ENCODE data around the gene HDAC4.

Gene HDAC4

DNA sequence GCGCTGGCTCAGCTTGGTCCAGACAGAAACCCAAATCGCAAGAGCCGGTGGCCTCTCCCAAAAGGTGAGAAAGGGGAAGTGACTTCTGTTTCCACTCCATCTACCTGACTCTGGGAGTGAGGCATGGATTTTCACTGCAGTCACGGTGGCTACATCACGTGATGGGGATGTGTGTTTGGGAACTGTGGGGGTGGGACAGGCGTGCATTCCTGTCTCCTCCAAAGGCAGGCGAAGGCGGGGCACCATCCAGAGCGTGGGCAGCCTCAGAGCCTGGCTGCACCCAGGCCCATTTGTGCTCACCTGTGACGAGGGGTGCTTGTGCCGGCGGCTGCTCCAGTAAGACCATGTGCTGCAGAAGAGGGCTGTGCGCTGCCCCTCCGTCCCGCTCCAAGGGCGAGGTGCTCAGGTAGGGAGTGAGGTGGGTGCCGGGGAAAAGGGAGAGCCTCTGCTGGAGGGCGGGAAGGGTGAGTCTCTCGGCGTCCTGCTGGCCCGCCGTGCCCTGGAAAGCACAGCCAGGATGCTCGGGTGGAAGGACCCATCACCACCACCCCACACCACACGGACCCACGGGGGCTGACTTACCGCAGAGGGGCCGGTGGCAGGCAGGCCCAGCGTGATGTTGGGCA, 266.8 kb downstream of the HDAC4 start:
- Histone ChIP-seq H3K9me3 (ENCODE audit: control insufficient read depth in 5 of 5, low read length in 5 of 5) (no peaks in the 10 kb centered on the region), H3K4me3 (ENCODE audit: low read depth in 1 of 5, low read length in 5 of 5) (no peak overlapping the region), H3K27ac (ENCODE audit: low read depth, low read length) (no peak overlapping the region), H3K36me3 (ENCODE audit: control insufficient read depth in 5 of 5, insufficient read depth in 5 of 5, low read length in 5 of 5) (peaks cover 7 to 85% (median 73%) of the 10 kb centered on the region in 5 donors), H3K9ac (ENCODE audit: low read length in 5 of 5) (no peak overlapping the region), H3K27me3 (ENCODE audit: control insufficient read depth in 5 of 5, insufficient read depth in 4 of 5, low read length in 5 of 5) (no peaks in the 10 kb centered on the region), H3K4me1 (ENCODE audit: control insufficient read depth in 5 of 5, insufficient read depth in 5 of 5, low read length in 5 of 5) (peaks cover 0 to 16% (median 7%) of the 10 kb centered on the region in 5 donors)

DNA sequence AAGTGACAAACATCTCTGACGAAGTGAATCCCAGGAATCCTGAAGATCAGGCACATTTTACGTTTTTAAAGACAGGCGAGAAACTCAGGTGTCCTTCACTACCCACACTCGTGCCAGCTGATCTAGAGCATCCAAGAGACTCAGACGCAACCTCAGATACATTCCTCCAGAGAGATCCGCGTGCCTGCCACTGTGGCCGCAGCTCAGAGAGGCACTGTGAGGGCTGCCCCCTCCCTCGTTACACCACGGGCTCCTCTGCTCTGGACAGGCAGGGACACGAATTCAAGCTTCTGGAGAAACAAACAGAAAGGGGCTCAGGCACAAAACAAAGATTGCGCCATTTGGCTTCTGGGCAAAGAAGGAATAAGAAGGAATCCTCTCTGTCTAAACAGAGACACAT, 268.0 kb downstream of the HDAC4 start:
- H3K9ac ChIP-seq (ENCODE audit: low read length in 5 of 5) = no peak overlapping the region
- H3K27ac ChIP-seq (ENCODE audit: low read depth, low read length) = no peak overlapping the region
- H3K9me3 ChIP-seq (ENCODE audit: control insufficient read depth in 5 of 5, low read length in 5 of 5) = no peaks in the 10 kb centered on the region
- H3K27me3 ChIP-seq (ENCODE audit: control insufficient read depth in 5 of 5, insufficient read depth in 4 of 5, low read length in 5 of 5) = no peaks in the 10 kb centered on the region
- no peak overlapping the region for H3K4me3 ChIP-seq (ENCODE audit: low read depth in 1 of 5, low read length in 5 of 5)
- H3K36me3 ChIP-seq (ENCODE audit: control insufficient read depth in 5 of 5, insufficient read depth in 5 of 5, low read length in 5 of 5) = peaks cover 7 to 85% (median 70%) of the 10 kb centered on the region in 5 donors
- H3K4me1 ChIP-seq (ENCODE audit: control insufficient read depth in 5 of 5, insufficient read depth in 5 of 5, low read length in 5 of 5) = peaks cover 0 to 16% (median 7%) of the 10 kb centered on the region in 5 donors

DNA sequence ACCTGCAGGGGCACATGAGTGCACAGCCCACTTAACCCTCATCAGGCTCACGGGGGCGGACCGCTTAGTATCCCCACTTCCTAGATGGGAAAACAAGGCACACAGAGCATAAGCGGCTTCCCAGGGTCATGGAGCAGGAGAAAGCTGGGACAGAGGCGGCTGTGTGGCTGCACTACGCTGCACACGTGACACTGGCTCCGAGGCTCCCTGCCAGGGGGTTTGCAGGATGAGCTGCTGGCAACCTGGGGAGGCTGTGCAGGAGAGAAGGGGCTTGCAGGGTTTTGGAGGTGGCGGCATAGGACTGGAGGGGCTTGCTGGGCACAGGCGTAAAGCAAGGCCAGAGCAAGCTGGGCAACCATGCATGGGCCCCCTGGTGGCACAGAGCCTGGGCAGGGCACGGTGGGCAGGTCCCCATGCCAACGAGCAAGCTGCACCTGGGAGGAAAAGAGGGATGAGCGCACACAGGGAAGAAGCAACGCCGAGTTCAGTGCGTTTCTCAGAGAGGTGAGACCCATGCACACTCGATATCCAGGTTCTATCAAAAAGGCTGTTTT, 268.6 kb downstream of the HDAC4 start:
- no peak overlapping the region for H3K4me3 ChIP-seq (ENCODE audit: low read depth in 1 of 5, low read length in 5 of 5)
- no peak overlapping the region for H3K27ac ChIP-seq (ENCODE audit: low read depth, low read length)
- H3K36me3 ChIP-seq (ENCODE audit: control insufficient read depth in 5 of 5, insufficient read depth in 5 of 5, low read length in 5 of 5) = peaks cover 7 to 87% (median 68%) of the 10 kb centered on the region in 5 donors
- no peaks in the 10 kb centered on the region for H3K27me3 ChIP-seq (ENCODE audit: control insufficient read depth in 5 of 5, insufficient read depth in 4 of 5, low read length in 5 of 5)
- peaks cover 0 to 16% (median 7%) of the 10 kb centered on the region in 5 donors for H3K4me1 ChIP-seq (ENCODE audit: control insufficient read depth in 5 of 5, insufficient read depth in 5 of 5, low read length in 5 of 5)
- H3K9ac ChIP-seq (ENCODE audit: low read length in 5 of 5) = no peak overlapping the region
- no peaks in the 10 kb centered on the region for H3K9me3 ChIP-seq (ENCODE audit: control insufficient read depth in 5 of 5, low read length in 5 of 5)

DNA sequence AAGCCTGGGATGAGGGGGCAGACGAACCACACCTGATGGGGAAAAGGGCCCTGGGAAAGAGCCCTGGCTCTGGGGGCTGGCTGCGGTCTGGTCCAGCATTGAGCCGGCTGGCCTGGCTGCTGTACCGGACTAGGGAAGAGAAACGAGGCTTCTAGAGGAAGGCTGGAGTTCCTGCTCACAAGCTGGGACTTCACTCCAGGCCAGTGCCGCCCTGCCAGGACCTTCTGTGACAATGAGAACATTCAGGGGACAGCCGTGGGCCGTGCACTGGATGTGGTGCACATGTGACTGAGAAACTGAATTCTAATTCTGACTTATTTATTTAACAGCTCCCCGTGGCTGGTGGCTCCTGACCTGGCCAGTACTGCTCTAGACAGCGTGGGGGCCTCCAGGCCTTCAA, 269.3 kb downstream of the HDAC4 start:
- Histone ChIP-seq H3K27me3 (ENCODE audit: control insufficient read depth in 5 of 5, insufficient read depth in 4 of 5, low read length in 5 of 5) (no peaks in the 10 kb centered on the region), H3K27ac (ENCODE audit: low read depth, low read length) (no peak overlapping the region), H3K9me3 (ENCODE audit: control insufficient read depth in 5 of 5, low read length in 5 of 5) (no peaks in the 10 kb centered on the region), H3K4me1 (ENCODE audit: control insufficient read depth in 5 of 5, insufficient read depth in 5 of 5, low read length in 5 of 5) (peaks cover 0 to 13% (median 7%) of the 10 kb centered on the region in 5 donors), H3K9ac (ENCODE audit: low read length in 5 of 5) (no peak overlapping the region), H3K36me3 (ENCODE audit: control insufficient read depth in 5 of 5, insufficient read depth in 5 of 5, low read length in 5 of 5) (peaks cover 7 to 90% (median 71%) of the 10 kb centered on the region in 5 donors), H3K4me3 (ENCODE audit: low read depth in 1 of 5, low read length in 5 of 5) (no peak overlapping the region)

DNA sequence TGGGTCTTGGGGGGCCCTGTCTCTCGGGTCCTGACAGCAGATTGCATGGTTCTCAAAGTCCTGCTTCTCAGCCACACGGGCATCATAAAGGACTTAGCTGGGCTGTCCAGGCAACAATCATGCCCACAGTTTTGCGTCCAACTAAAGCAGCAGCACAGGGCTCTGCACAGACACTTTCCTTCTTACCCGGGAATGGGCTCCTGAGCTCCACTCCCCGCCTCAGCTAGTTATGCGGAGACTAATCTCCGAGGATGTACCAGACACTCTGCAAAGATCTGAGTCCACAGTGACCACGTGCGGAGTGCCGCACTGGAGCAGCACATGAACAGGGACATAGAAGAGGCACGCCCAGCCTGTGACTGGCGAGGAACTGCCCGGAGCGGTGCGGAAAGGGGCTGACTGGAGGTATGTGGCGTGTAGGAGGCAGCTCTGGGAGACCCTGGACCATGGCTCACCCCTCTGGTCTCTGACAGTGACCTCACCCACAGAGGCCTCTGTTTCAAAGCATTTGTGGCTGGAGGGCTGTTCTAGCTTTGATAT, 270.0 kb downstream of the HDAC4 start:
- no peak overlapping the region for H3K4me3 ChIP-seq (ENCODE audit: low read depth in 1 of 5, low read length in 5 of 5)
- peaks cover 0 to 9% (median 7%) of the 10 kb centered on the region in 5 donors for H3K4me1 ChIP-seq (ENCODE audit: control insufficient read depth in 5 of 5, insufficient read depth in 5 of 5, low read length in 5 of 5)
- H3K9ac ChIP-seq (ENCODE audit: low read length in 5 of 5) = no peak overlapping the region
- H3K9me3 ChIP-seq (ENCODE audit: control insufficient read depth in 5 of 5, low read length in 5 of 5) = no peaks in the 10 kb centered on the region
- H3K36me3 ChIP-seq (ENCODE audit: control insufficient read depth in 5 of 5, insufficient read depth in 5 of 5, low read length in 5 of 5) = peaks cover 2 to 91% (median 74%) of the 10 kb centered on the region in 5 donors
- H3K27me3 ChIP-seq (ENCODE audit: control insufficient read depth in 5 of 5, insufficient read depth in 4 of 5, low read length in 5 of 5) = no peaks in the 10 kb centered on the region
- no peak overlapping the region for H3K27ac ChIP-seq (ENCODE audit: low read depth, low read length)

DNA sequence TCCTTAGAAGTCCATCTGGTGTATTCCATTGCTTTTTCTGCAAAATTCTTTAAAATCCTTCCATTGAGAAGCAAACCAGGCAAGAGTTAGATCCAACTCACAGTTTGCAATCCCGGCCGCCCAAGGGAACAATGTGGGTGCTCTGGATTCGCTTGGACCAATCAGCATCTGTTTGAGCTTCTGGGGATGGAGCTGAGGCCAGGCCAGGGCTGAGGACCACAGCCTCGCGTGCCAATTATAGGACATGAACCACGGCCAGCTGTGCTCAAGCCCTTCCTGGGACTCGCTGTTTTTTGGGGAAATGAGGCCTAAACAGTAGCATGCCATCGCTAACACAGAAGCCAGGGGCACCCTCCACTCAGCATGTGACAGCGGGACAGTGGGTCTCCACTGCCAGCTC, 270.8 kb downstream of the HDAC4 start:
- no peaks in the 10 kb centered on the region for H3K27me3 ChIP-seq (ENCODE audit: control insufficient read depth in 5 of 5, insufficient read depth in 4 of 5, low read length in 5 of 5)
- peaks cover 0 to 92% (median 79%) of the 10 kb centered on the region in 5 donors for H3K36me3 ChIP-seq (ENCODE audit: control insufficient read depth in 5 of 5, insufficient read depth in 5 of 5, low read length in 5 of 5)
- H3K9me3 ChIP-seq (ENCODE audit: control insufficient read depth in 5 of 5, low read length in 5 of 5) = no peaks in the 10 kb centered on the region
- H3K9ac ChIP-seq (ENCODE audit: low read length in 5 of 5) = no peak overlapping the region
- H3K4me3 ChIP-seq (ENCODE audit: low read depth in 1 of 5, low read length in 5 of 5) = no peak overlapping the region
- H3K27ac ChIP-seq (ENCODE audit: low read depth, low read length) = no peak overlapping the region
- H3K4me1 ChIP-seq (ENCODE audit: control insufficient read depth in 5 of 5, insufficient read depth in 5 of 5, low read length in 5 of 5) = peaks cover 0 to under 1% (median 0%) of the 10 kb centered on the region in 5 donors

DNA sequence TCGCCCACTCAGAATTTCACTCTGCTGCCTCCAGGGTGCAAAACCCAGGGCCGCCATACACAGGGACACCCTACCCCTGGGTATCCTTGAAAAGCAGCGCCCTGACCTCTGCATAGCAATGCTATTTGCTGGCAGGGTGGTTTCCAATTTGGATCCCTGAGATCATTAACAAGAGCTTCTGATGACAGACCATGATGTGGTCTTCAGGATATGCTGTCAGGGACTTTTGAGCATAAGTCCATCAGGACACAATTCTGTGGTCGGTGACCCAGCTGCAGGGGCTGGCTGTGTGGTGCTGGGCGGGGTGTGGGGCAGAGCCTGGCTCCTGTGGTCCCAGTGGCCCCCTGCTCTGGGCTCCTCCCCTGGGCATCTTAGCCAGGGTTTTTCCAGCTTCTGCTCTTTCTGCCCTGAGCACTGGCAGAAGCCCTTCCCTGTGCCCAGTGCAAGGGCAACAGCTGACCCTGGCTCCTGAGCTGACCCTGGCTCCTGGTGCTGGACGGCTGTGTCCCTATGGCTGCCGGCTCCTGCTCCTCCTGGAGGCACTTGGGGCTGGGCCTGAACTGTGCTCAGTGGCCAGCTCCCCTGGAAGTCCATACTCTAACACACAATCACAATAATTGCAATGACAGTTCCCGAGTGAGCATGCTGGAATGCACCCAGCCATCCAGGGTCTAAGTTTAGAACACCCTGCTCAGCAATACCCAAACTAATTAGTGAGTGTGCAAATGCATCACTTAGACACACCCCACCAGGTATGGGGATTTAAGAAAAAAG, 271.5 kb downstream of the HDAC4 start:
- no peak overlapping the region for H3K4me3 ChIP-seq (ENCODE audit: low read depth in 1 of 5, low read length in 5 of 5)
- H3K9ac ChIP-seq (ENCODE audit: low read length in 5 of 5) = no peak overlapping the region
- no peaks in the 10 kb centered on the region for H3K4me1 ChIP-seq (ENCODE audit: control insufficient read depth in 5 of 5, insufficient read depth in 5 of 5, low read length in 5 of 5)
- H3K9me3 ChIP-seq (ENCODE audit: control insufficient read depth in 5 of 5, low read length in 5 of 5) = no peaks in the 10 kb centered on the region
- no peak overlapping the region for H3K27ac ChIP-seq (ENCODE audit: low read depth, low read length)
- no peaks in the 10 kb centered on the region for H3K27me3 ChIP-seq (ENCODE audit: control insufficient read depth in 5 of 5, insufficient read depth in 4 of 5, low read length in 5 of 5)
- H3K36me3 ChIP-seq (ENCODE audit: control insufficient read depth in 5 of 5, insufficient read depth in 5 of 5, low read length in 5 of 5) = peaks cover 0 to 95% (median 82%) of the 10 kb centered on the region in 5 donors

DNA sequence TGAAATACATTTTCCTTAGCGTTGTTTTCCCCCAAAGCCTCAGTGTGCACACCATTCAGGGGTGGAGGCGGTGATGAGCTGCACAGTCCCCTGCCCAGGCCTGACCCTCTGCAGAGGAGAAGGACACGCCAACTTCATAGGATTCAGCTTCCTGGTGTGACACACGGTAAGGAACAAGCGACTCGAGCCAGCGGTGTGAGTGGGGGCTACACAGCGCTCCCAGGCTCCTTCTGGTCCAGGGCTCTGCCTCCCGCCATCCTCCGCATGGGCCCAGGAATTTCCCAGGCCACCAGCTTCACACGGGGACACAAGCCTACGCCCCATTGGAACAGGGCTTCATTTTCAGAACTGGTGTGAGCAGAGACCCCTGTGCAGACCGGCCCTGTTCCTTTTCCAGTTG, 272.1 kb downstream of the HDAC4 start:
- no peak overlapping the region for H3K4me3 ChIP-seq (ENCODE audit: low read depth in 1 of 5, low read length in 5 of 5)
- H3K4me1 ChIP-seq (ENCODE audit: control insufficient read depth in 5 of 5, insufficient read depth in 5 of 5, low read length in 5 of 5) = no peaks in the 10 kb centered on the region
- no peak overlapping the region for H3K27ac ChIP-seq (ENCODE audit: low read depth, low read length)
- no peak overlapping the region for H3K9ac ChIP-seq (ENCODE audit: low read length in 5 of 5)
- H3K36me3 ChIP-seq (ENCODE audit: control insufficient read depth in 5 of 5, insufficient read depth in 5 of 5, low read length in 5 of 5) = peaks cover 0 to 95% (median 80%) of the 10 kb centered on the region in 5 donors
- no peaks in the 10 kb centered on the region for H3K27me3 ChIP-seq (ENCODE audit: control insufficient read depth in 5 of 5, insufficient read depth in 4 of 5, low read length in 5 of 5)
- H3K9me3 ChIP-seq (ENCODE audit: control insufficient read depth in 5 of 5, low read length in 5 of 5) = no peaks in the 10 kb centered on the region

DNA sequence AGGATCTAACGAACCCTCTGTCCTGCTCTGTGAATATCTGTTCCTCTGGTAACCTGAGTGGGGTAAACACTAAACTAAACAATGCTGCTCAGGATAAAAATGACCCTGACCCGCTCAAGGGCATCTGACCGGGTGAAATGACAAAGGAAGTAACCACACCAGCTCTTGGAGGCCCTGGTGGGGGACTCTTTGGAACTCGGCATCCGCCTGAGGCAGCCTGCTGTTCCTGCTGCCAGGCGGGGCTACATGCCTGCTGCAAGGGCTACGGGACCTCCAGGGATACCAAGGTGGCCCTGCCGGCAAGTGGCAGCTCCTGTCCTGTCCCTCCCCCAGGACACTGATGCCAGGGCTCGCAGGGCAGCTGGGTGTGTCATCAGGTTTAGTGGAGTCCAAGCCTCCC, 273.3 kb downstream of the HDAC4 start:
- peaks cover 0 to 5% (median 0%) of the 10 kb centered on the region in 5 donors for H3K4me1 ChIP-seq (ENCODE audit: control insufficient read depth in 5 of 5, insufficient read depth in 5 of 5, low read length in 5 of 5)
- H3K27ac ChIP-seq (ENCODE audit: low read depth, low read length) = no peak overlapping the region
- H3K9me3 ChIP-seq (ENCODE audit: control insufficient read depth in 5 of 5, low read length in 5 of 5) = no peaks in the 10 kb centered on the region
- no peaks in the 10 kb centered on the region for H3K27me3 ChIP-seq (ENCODE audit: control insufficient read depth in 5 of 5, insufficient read depth in 4 of 5, low read length in 5 of 5)
- H3K4me3 ChIP-seq (ENCODE audit: low read depth in 1 of 5, low read length in 5 of 5) = no peak overlapping the region
- no peak overlapping the region for H3K9ac ChIP-seq (ENCODE audit: low read length in 5 of 5)
- H3K36me3 ChIP-seq (ENCODE audit: control insufficient read depth in 5 of 5, insufficient read depth in 5 of 5, low read length in 5 of 5) = peaks cover 0 to 87% (median 69%) of the 10 kb centered on the region in 5 donors
